Left kidney (tissue), 1 donor: ENCODE results near the gene SPOCK1. TPM values are rescaled to one million over a fixed set of nuclear protein-coding genes. Genes with fewer than 3 reads are reported as not detected.

Experiments used
- polyA plus RNA-seq: library from polyadenylated mRNA; unstranded; fragments of 120-200 nt; gene quantifications from one replicate; pipeline ENCODE4 v1.2.1, GENCODE V29; 2013; ENCODE audit not compliant: insufficient read length

SPOCK1 gene
- polyA plus RNA-seq, 1 donor: 7.9 TPM

Other genes with a start within 250 kb of the SPOCK1 start
- gene KLHL3, start 236.8 kb upstream of the SPOCK1 start, polyA plus RNA-seq: 25.4 TPM